Tibial nerve (tissue), 4 donors: Measurements from ENCODE around the gene NOTCH4. TPM values are rescaled to one million over a fixed set of nuclear protein-coding genes. Genes with fewer than 3 reads are reported as not detected.

Experiments used
- DNase-seq, 2 donors: peaks; one replicate each; pipeline ENCODE4 v3.0.0-alpha.2; 2019; ENCODE audit warnings: low spot score in 2 of 2
- H3K27ac ChIP-seq, 4 donors: fragments of 200-600 bp; sonication (generic) in 3 of 4; one replicate each; pipeline ENCODE4 v1.5.1; 2017 to 2019; ENCODE audit warnings: mild to moderate bottlenecking in 1 of 4
- H3K27me3 ChIP-seq, 2 donors: fragments of 200-600 bp; sonication (generic) in 1 of 2; one replicate each; pipeline versions ENCODE4 v1.5.1 to v1.6.0; 2017 to 2019
- H3K36me3 ChIP-seq, 3 donors: fragments of 200-600 bp; sonication (generic); one replicate each; pipeline ENCODE4 v1.5.1; 2018 to 2019
- H3K4me1 ChIP-seq, 4 donors: fragments of 200-600 bp; sonication (generic) in 3 of 4; one replicate each; pipeline ENCODE4 v1.5.1; 2017 to 2019
- H3K4me3 ChIP-seq, 4 donors: fragments of 200-600 bp; sonication (generic) in 3 of 4; one replicate each; pipeline ENCODE4 v1.5.1; 2017 to 2019; ENCODE audit warnings: mild to moderate bottlenecking in 1 of 4, moderate library complexity in 1 of 4
- H3K9me3 ChIP-seq, 4 donors: fragments of 200-600 bp; sonication (generic) in 3 of 4; one replicate each; pipeline ENCODE4 v1.5.1; 2017 to 2019
- CTCF ChIP-seq, 5 experiments: fragments of 200-600 bp in 3 of 5; fragments of 450-650 bp in 2 of 5; sonication (generic) in 3 of 5; IDR thresholded peaks; one replicate each; pipeline ENCODE4 v1.5.1; 2016 to 2019; ENCODE audit warnings: antibody characterized with exemption in 5 of 5, mild to moderate bottlenecking in 3 of 5, moderate library complexity in 2 of 5
- EP300 ChIP-seq, 2 donors: sonication (generic); formaldehyde crosslinking; IDR thresholded peaks; one replicate each; pipeline ENCODE4 v1.6.1; 2017; ENCODE audit warnings: antibody characterized with exemption in 2 of 2, mild to moderate bottlenecking in 1 of 2
- POLR2A ChIP-seq, 2 donors: fragments of 450-650 bp; IDR thresholded peaks; one replicate each; pipeline ENCODE4 v1.6.1; 2017; ENCODE audit warnings: antibody characterized with exemption in 2 of 2, mild to moderate bottlenecking in 2 of 2, moderate library complexity in 2 of 2
- WGBS, 2 donors: methylation state at CpG; one replicate each; pipeline ENCODE4 v1.1.5; 2018; 5-methylcytosine and 5-hydroxymethylcytosine counted together
- total RNA-seq, 4 donors: library from RNA; depleted of rRNA; stranded (reverse); fragments of >200 nt; gene quantifications; one replicate each; pipeline ENCODE4 v1.1.0, GENCODE V29; 2016

NOTCH4 gene
- total RNA-seq, 4 donors from 2014 or later, result 22.4 to 50.2 (median 31.9) TPM

- Histone ChIP-seq H3K4me1 (peaks cover 4 to 43% (median 22%) of the 10 kb centered on the region in 4 donors), H3K27ac (peak overlapping the region in 1 of 4 donors; percentile 97), H3K9me3 (no peaks in the 10 kb centered on the region), H3K36me3 (peaks cover 0 to 59% (median 0%) of the 10 kb centered on the region in 3 donors), H3K27me3 (no peaks in the 10 kb centered on the region), H3K4me3 (no peak overlapping the region)
- DNase-seq, result no peak
- 87 to 88% methylated on average over 9 of the region's 9 CpGs for WGBS, 2 donors
- no peak for TF ChIP-seq POLR2A (IDR thresholded peaks at IDR 0.05)
- no peak for TF ChIP-seq EP300 (IDR thresholded peaks at IDR 0.05)
- no peak for TF ChIP-seq CTCF (IDR thresholded peaks at IDR 0.05)
These were observed 67.0 kb downstream of the NOTCH4 start for GRCh38 chr6:32156891-32157290.

DNA sequence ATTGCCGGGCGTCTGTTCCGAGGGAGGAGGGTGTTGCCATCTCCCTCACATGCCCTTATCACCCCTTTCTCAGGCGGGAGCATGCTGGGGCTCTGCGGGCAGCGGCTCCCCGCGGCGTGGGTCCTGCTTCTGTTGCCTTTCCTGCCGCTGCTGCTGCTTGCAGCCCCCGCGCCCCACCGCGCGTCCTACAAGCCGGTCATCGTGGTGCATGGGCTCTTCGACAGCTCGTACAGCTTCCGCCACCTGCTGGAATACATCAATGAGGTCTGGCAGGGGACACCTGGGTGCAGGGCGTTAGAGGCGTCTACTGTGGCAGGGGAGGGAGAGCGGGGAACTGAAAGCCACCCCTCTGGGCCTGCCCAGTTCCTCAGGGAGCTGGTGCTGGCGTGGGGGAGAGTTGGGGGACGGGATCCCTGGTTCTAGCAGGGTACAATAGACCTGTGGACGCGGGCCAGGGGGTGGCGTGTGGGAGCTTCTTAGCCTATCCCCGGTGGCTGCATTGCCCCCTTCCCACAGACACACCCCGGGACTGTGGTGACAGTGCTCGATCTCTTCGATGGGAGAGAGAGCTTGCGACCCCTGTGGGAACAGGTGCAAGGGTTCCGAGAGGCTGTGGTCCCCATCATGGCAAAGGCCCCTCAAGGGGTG, 69.2 kb downstream of the NOTCH4 start:
- peak overlapping the region; percentile 50 to 80 (median 73) for H3K4me3 ChIP-seq

DNA sequence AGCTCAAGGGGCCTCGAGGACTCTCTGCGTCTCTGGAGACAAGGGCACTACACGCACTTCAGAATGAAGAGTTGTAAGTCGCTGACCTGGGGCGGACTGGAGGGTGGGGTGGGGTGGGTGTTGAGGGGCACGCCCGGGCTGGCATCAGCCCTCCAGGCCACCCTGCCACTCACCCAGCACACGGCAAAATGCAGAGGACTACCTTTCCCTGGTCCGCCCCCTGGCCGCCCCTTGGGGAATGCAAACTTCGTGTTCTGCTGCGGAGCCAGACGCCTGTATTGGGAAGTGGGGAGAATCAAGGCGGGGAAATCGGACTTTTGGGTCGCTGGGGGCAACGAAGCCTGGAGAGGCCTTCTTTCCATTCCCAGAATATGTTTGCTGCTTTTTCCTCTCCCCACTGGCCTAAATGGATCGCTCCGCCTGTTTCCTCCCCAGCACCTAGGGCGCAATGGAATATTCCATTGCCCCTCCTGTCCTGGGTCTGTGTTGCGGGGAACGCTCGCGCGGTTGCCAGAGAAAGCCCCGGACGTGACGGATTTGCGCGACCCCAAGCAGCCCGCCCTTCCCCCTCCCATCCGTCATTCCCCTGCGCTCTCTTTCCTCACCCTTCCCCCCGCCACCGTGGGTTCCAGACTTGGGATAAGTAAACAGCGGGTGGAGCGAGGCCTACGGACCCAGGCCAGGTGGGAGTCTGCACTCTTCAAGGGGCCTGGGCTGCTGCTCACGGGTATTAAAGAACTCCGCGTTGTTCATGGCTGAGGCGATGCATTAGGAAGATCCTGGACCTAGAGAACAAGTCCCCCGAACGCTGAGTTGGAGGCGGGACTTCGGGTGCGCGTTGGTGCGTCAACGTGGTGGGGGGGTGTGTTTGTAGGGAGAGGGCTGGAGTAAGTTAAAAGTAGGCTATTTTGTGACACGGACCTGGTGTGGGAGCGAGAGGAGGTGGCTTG, 70.0 kb downstream of the NOTCH4 start, which contains the start of gene PPT2:
Gene PPT2, plus strand, starts transcription at position 578 of the 950 bp plus-strand sequence. CDS start 454 bp downstream, outside the sequence.
- Histone ChIP-seq H3K36me3 (peaks cover 0 to 39% (median 0%) of the 10 kb centered on the region in 3 donors), H3K4me3 (peak within 1 kb of the TSS; percentile 50 to 80 (median 73)), H3K27ac (peak within 1 kb of the TSS; percentile 87 to 97 (median 92)), H3K9me3 (no peaks in the 10 kb centered on the region), H3K27me3 (no peaks in the 10 kb centered on the region), H3K4me1 (peaks cover 4 to 65% (median 28%) of the 10 kb centered on the region in 4 donors)
- peak; percentile 84 to 90 for DNase-seq
- TF ChIP-seq EP300 (IDR thresholded peaks at IDR 0.05) (peak; percentile 87 to 94), CTCF (IDR thresholded peaks at IDR 0.05) (peak in 4 of 5 experiments; percentile 20 to 44 (median 27)), POLR2A (IDR thresholded peaks at IDR 0.05) (peak in 1 of 2 donors; percentile 65)
- WGBS, 2 donors, result 1% methylated on average over 44 to 46 of the region's 52 CpGs

More for the DNA sequence above, 69.2 kb downstream of the NOTCH4 start:
- H3K27me3 ChIP-seq, result no peaks in the 10 kb centered on the region
- H3K36me3 ChIP-seq, result peaks cover 0 to 37% (median 0%) of the 10 kb centered on the region in 3 donors
- peak overlapping the region; percentile 87 to 97 (median 92) for H3K27ac ChIP-seq
- H3K9me3 ChIP-seq, result no peaks in the 10 kb centered on the region
- DNase-seq, result peak in 1 of 2 donors; percentile 47
- peaks cover 4 to 63% (median 27%) of the 10 kb centered on the region in 4 donors for H3K4me1 ChIP-seq
- TF ChIP-seq POLR2A (IDR thresholded peaks at IDR 0.05) (no peak), CTCF (IDR thresholded peaks at IDR 0.05) (peak; percentile 33 to 80 (median 58))
- WGBS, 2 donors, result 2 to 4% methylated on average over 24 to 29 of the region's 34 CpGs

DNA sequence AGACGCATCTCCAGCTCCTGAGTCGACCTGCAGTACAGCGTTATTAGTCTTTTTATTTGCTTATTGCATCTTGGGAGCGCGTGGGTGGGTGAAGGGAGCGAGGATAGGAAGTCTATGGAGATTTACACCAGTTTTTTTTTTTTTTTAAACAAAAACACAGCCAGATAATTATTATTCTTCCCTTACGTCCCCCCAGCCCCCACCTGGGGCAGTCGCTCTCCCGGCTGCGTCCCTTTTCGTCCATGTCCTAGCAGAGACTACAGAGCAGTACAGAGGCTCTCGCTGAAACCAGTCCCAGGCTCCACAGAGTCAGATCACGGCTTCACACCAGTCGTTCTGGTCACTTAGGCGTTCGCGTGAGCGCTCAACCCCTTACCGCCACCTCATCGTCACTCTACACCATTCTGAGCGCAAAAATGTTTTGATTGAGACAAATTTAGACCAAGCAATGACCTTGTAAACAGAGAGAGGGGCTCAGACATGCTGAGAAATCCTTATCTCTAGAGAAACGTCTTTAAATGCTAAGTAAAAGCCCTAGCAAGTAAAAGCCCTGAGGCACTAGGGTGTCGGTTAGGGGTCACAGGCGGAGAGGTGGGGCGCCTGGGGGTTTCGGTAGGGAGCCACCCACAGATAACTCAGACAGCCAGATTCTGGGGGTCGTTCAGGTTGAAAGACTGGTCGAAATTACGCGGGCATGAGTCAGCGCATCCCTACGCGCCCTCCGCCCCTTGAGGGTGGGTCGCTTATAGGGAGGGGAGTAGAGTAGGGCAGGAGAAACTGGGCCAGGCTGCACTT, 70.9 kb downstream of the NOTCH4 start:
- no peak for TF ChIP-seq CTCF (IDR thresholded peaks at IDR 0.05)
- no peak for TF ChIP-seq EP300 (IDR thresholded peaks at IDR 0.05)
- no peak for TF ChIP-seq POLR2A (IDR thresholded peaks at IDR 0.05)
- Histone ChIP-seq H3K27me3 (no peaks in the 10 kb centered on the region), H3K36me3 (peaks cover 0 to 33% (median 0%) of the 10 kb centered on the region in 3 donors), H3K4me3 (peak overlapping the region; percentile 50 to 80 (median 73)), H3K4me1 (peaks cover 4 to 65% (median 28%) of the 10 kb centered on the region in 4 donors), H3K27ac (peak overlapping the region; percentile 87 to 97 (median 92)), H3K9me3 (no peaks in the 10 kb centered on the region)
- DNase-seq, result no peak
- WGBS, 2 donors, result 8 to 16% methylated on average over 35 of the region's 35 CpGs
